GM21367 (cell line): Measurements from ENCODE around the gene ARID4B.
"Not testable (repeated sequence)": the region's sequence is repeated elsewhere in the genome, so short reads cannot be mapped to it uniquely, and the experiment has no call there.

Experiments
- ATAC-seq: cut with Tn5 transposase; IDR thresholded peaks from one replicate; pipeline ENCODE4 v1.9.1; 2021; ENCODE audit not compliant: unreplicated experiment

ARID4B gene

GRCh38 chr1:235161685-235162327, 166.2 kb downstream of the ARID4B start:
- no peak for ATAC-seq

GRCh38 chr1:235160957-235161684, 166.9 kb downstream of the ARID4B start, which contains the start of gene RBM34:
TSS of gene RBM34 (minus strand) at chr1:235161250. CDS start at chr1:235161226, 24 bp downstream.
- ATAC-seq, result peak; percentile 83

GRCh38 chr1:235160383-235160956, 167.5 kb downstream of the ARID4B start:
- peak; percentile 30 for ATAC-seq

GRCh38 chr1:235159930-235160329, 168.0 kb downstream of the ARID4B start:
- not testable (repeated sequence) for ATAC-seq

DNA sequence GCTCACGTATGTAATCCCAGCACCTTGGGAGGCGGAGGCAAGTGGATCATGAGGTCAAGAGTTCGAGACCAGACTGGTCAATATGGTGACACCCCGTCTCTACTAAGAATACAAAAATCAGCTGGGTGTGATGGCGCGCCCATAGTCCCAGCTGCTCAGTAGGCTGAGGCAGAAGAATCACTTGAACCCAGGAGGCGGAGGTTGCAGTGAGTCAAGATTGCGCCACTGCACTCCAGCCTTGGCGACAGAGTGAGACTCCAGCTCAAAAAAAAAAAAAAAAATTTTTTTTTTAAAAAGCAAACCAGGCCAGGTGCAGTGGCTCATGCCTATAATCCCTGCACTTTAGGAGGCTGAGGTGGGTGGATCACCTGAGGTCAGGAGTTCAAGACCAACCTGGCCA, 168.7 kb downstream of the ARID4B start:
- not testable (repeated sequence) for ATAC-seq

GRCh38 chr1:235158680-235159079, 169.3 kb downstream of the ARID4B start:
- no peak for ATAC-seq

DNA sequence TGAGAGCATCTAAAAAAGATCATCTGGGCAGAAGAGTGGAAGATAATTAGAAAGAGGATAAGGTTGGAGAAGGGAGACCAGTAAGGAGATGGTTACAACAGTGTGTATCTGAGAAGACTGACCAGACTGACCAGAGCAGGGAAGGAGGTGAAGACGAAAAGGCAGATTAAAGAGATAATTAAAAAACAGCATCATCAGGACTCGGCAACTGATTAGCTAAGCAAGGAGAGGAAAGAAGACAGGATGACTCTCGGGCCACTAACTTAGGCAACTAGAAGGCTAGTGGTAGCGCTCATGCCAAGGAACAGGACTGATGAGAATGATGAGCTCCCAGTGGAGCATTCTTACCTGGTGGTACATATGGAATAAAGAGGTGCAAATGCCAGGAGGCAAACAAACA, 170.8 kb downstream of the ARID4B start:
- no peak for ATAC-seq

GRCh38 chr1:235156740-235157139, 171.2 kb downstream of the ARID4B start:
- ATAC-seq, result no peak

GRCh38 chr1:235156265-235156664, 171.7 kb downstream of the ARID4B start:
- ATAC-seq, result no peak

DNA sequence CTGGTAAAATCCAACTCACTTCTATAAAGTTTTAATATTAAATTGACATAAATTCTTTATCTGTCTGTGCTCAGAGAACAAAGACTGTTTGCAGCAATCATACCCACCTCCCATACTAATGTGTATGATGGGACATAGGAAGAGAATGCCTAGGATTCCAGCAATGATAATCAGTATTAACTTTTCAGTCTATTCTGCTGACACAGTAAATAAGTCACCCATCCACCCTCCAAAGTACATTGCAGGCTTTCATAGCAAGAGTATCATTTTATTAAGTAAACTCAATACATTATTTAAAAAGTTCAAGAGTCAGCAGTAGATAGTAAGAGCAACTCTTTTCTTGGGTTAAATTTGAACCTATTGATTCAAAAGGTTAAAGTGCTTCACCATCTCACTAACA, 175.7 kb downstream of the ARID4B start:
- no peak for ATAC-seq

- no peak for ATAC-seq
Observed at GRCh38 chr1:235151033-235151432, 176.9 kb downstream of the ARID4B start.

DNA sequence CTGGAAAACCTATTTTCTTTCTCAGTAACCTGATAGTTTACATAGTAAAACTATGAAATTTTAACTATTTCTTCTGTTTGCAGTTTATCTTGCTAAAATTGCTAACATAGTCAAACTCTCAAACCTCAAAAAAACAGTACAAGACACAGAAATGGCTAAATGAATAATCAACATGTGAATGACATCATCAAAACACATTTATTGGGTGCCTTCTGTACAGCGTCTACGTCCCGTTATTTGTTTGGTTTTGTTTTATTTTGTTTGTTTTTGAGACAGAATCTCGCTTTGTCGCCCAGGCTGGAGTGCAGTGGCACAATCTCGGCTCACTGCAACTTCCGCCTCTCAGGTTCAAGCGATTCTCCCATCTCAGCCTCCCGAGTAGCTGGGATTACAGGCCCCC, 178.2 kb downstream of the ARID4B start:
- ATAC-seq, result no peak

DNA sequence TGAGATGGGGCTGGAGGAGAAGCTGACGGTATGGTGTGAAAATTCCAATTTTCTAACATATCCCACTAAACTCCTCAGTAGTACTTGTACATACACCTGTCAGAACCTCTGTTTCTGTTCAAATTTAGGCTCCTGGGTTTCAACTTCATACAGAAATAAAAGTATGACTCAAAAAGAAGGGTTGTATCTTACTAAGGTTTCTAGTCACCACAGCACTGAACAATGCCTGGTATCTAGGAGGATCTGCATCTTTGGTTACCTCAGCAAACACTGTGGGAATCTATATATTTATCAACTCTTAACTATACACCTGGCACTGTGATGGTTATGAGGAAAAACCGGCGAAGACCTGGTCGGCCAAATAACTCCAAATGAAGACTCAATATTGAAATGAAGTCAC, 180.7 kb downstream of the ARID4B start:
- ATAC-seq, result no peak

DNA sequence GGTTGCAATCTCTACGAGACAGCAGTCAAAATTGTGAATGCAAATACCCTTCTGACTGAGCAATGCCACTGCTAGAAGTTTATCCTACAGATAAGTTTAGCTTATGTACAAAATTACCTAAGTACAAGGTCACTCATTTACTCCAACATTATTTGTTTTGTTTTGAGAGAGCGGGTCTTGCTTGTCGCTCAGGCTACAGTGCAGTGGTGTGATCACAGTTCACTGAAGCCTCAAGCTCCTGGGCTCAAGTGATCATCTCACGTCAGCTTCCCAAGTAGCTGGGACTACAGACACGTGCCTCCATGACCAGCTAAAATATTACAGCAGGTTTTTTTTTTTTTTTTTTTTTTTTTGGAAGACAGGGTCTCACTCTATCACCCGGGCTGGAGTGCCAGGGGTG, 182.3 kb downstream of the ARID4B start:
- no peak for ATAC-seq

GRCh38 chr1:235142991-235143390, 185.0 kb downstream of the ARID4B start:
- no peak for ATAC-seq

DNA sequence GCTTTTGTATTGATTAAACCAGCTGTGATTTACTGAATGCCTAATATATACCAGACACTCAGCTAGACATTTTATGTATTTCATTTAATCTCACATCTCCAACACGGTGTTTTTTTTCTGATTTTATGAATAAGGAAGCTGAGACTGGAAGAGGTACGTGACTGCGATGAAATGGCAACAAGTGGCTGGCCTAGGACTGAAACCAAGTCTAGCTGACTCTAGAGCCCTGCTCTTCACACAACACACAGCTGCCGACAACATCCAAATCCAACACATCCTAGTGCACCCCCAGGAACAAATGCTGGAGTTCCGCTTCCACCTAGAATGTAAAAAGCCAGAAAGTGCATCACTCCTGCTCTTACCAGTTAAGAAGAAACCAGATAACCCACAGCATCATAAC, 188.7 kb downstream of the ARID4B start:
- ATAC-seq, result no peak

- no peak for ATAC-seq
Observed at GRCh38 chr1:235138821-235139220, 189.2 kb downstream of the ARID4B start.

DNA sequence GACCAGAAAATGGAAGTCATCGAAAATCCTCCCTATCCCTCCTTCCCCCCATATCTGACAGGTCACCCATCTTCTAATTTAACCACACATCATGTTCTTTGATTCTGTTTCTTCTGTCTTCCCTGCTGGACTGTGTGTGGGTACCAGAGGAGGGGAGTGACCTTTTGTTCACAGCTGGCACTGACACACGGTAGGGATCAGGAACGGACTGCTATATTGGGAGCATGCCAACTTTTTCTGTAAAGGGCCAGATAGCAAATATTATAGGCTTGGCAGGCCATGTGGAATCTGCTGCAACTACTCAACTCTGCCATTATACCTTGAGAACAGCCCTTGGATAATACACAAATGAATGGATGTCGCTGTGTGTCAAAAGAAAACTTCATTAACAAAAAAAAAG, 191.9 kb downstream of the ARID4B start:
- ATAC-seq, result no peak

GRCh38 chr1:235134171-235134570, 193.8 kb downstream of the ARID4B start:
- ATAC-seq, result no peak

DNA sequence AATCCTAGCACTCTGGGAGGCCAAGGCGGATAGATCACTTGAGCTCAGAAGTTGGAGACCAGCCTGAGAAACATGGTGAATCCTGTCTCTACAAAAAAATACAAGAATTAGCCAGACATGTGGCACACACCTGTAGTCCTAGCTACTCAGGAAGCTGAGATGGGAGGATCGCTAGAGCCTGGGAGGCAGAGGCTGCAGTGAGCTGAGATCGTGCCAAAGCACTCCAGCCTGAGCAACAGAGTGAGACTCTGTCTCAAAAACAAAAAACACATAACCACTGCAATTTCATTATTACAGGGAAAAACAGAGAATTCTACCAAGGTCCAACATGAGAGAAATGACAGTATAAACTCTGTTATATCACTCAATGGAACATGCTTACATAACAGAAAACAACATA, 194.9 kb downstream of the ARID4B start:
- ATAC-seq, result no peak

DNA sequence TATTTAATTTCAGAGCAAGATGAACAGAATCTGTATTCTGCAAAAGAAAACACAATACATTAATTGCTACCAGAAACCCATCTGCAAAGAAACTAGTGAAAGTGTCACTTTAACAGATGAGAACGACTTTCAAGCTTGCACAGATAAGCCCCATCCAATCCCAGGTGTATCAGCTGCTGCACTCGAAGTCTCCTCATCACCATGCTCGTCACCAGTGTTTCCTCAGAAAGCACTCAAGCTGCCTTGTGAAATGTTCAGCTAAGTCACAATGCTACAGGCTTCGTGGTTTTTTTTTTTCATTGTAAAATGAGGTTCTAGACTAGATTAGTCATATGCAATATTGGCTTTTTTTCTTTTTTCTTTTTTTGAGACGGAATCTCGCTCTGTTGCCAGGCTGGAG, 196.0 kb downstream of the ARID4B start:
- ATAC-seq, result no peak

DNA sequence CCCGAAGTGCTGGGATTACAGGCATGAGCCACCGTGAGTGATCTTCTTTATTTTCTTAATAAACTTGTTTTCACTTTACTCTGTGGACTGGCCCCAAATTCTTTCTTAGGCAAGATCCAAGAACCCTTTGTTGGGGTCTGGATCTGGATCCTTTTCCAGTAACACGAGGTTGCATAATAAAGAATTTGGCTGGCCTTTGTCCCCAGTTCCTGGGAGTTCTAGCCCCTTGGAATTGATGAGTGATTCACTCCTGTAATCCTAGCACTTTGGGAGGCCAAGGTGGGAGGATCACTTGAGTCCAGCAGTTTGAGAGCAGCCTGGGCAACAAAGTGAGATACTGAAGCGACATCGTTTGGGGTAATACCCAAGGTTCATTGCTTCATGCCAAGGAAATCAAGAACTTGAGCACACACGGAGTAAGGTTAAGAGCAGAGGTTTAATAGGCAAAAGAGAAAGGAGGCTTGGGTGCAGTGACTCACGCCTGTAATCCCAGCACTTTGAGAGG, 197.2 kb downstream of the ARID4B start:
- no peak for ATAC-seq
